ENCODE data around the gene IL1RAPL1. TPM values are rescaled to one million over a fixed set of nuclear protein-coding genes. Genes with fewer than 3 reads are reported as not detected.

The IL1RAPL1 gene
- total RNA-seq, 2 experiments from 2014 or later: not detected

DNA sequence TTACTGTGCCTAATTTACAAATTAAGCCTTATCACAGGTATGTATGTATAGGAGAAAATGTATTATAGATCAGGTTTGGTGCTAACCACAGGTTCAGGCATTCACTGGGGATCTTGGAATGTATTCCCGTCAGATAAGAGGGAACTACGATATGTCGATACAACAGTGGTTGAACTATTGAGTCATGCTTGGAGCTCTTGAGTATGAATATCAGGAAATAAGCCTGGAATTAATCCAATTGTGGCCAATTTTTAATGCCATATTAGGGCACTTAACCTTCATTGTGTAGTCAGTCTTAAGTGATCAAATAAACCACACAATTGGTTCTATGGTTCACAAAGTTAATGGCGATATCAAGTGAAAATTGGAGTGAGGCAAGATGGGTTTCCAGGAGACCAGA, 556.5 kb downstream of the IL1RAPL1 start:
- no peak for DNase-seq
- no peaks in the 10 kb centered on the region for H3K36me3 Mint-ChIP-seq (ENCODE audit: low read depth)
- no peak overlapping the region for H3K4me3 Mint-ChIP-seq
- H3K4me1 Mint-ChIP-seq: no peaks in the 10 kb centered on the region
- CTCF ChIA-PET: no interaction called here
- H3K27me3 Mint-ChIP-seq: no peaks in the 10 kb centered on the region
- POLR2A ChIA-PET: no interaction called here
- H3K27ac Mint-ChIP-seq: no peak overlapping the region
- H3K9me3 Mint-ChIP-seq: peaks cover 4% of the 10 kb centered on the region

DNA sequence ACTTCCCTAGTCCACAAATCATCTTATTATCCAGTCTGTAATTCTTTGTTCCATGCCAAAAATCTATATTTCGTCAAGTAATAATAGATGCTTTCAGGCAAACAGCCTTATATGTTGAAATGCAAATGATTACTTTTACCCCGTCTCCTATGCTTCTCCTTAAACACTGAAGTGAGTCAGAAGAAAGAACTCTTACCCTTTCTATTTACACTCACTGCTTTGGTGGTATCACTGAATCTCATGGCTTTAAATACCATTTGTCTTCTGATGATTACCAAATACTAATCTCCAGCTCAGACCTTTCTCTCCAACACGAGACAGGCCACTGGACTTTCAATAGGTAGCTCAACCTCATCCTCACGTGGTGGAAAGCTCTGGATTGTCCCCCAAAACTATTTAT, 558.1 kb downstream of the IL1RAPL1 start:
- POLR2A ChIA-PET: no interaction called here
- CTCF ChIA-PET: no interaction called here
- Mint-ChIP-seq H3K27ac (no peak overlapping the region), H3K27me3 (no peaks in the 10 kb centered on the region), H3K4me1 (no peaks in the 10 kb centered on the region), H3K36me3 (ENCODE audit: low read depth) (no peaks in the 10 kb centered on the region), H3K9me3 (peaks cover 4% of the 10 kb centered on the region), H3K4me3 (no peak overlapping the region)
- DNase-seq: no peak

- ChIA-PET POLR2A (no interaction called here), CTCF (no interaction called here)
- no peaks in the 10 kb centered on the region for H3K4me1 Mint-ChIP-seq
- H3K27ac Mint-ChIP-seq: no peak overlapping the region
- peaks cover 4% of the 10 kb centered on the region for H3K9me3 Mint-ChIP-seq
- H3K4me3 Mint-ChIP-seq: no peak overlapping the region
- DNase-seq: no peak
- H3K27me3 Mint-ChIP-seq: no peaks in the 10 kb centered on the region
- no peaks in the 10 kb centered on the region for H3K36me3 Mint-ChIP-seq (ENCODE audit: low read depth)
Observed at GRCh38 chrX:29148511-29148910, 561.3 kb downstream of the IL1RAPL1 start.

GRCh38 chrX:29155286-29155685, 568.0 kb downstream of the IL1RAPL1 start:
- H3K36me3 Mint-ChIP-seq (ENCODE audit: low read depth): no peaks in the 10 kb centered on the region
- no peaks in the 10 kb centered on the region for H3K27me3 Mint-ChIP-seq
- no peaks in the 10 kb centered on the region for H3K4me1 Mint-ChIP-seq
- CTCF ChIA-PET: no interaction called here
- POLR2A ChIA-PET: no interaction called here
- no peak overlapping the region for H3K4me3 Mint-ChIP-seq
- H3K9me3 Mint-ChIP-seq: no peaks in the 10 kb centered on the region
- no peak overlapping the region for H3K27ac Mint-ChIP-seq
- no peak for DNase-seq

- Mint-ChIP-seq H3K4me3 (no peak overlapping the region), H3K36me3 (ENCODE audit: low read depth) (no peaks in the 10 kb centered on the region), H3K4me1 (no peaks in the 10 kb centered on the region), H3K27me3 (no peaks in the 10 kb centered on the region), H3K27ac (no peak overlapping the region), H3K9me3 (no peaks in the 10 kb centered on the region)
- CTCF ChIA-PET: no interaction called here
- POLR2A ChIA-PET: no interaction called here
- no peak for DNase-seq
Observed at GRCh38 chrX:29172880-29173279, 585.6 kb downstream of the IL1RAPL1 start.

DNA sequence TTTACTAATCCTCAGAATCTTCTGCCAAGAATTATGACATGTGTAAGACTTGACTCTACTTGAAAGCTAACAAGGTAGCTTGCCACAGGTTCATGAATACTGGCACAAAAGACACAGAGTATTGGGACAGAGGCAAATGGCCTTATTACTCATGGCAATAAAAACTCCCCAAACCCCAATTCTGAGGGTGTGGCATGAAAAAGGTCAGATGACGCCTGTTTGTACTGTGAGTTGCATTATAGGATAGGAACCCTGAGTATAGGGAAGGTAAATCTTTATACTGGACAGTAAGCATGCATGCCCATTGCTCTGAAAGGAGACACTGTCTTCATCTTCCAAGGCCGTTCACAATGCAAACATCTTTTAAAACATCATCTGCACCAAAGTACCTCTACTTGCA, 600.0 kb downstream of the IL1RAPL1 start:
- H3K27me3 Mint-ChIP-seq: no peaks in the 10 kb centered on the region
- CTCF ChIA-PET: no interaction called here
- no peak overlapping the region for H3K4me3 Mint-ChIP-seq
- POLR2A ChIA-PET: no interaction called here
- H3K9me3 Mint-ChIP-seq: no peaks in the 10 kb centered on the region
- H3K27ac Mint-ChIP-seq: no peak overlapping the region
- no peaks in the 10 kb centered on the region for H3K4me1 Mint-ChIP-seq
- no peaks in the 10 kb centered on the region for H3K36me3 Mint-ChIP-seq (ENCODE audit: low read depth)
- no peak for DNase-seq

GRCh38 chrX:29196501-29196900, 609.3 kb downstream of the IL1RAPL1 start:
- ChIA-PET CTCF (no interaction called here), POLR2A (no interaction called here)
- Mint-ChIP-seq H3K4me1 (no peaks in the 10 kb centered on the region), H3K4me3 (no peak overlapping the region), H3K27me3 (no peaks in the 10 kb centered on the region), H3K9me3 (no peaks in the 10 kb centered on the region), H3K36me3 (ENCODE audit: low read depth) (no peaks in the 10 kb centered on the region), H3K27ac (no peak overlapping the region)
- no peak for DNase-seq

GRCh38 chrX:29215251-29215650, 628.0 kb downstream of the IL1RAPL1 start:
- Mint-ChIP-seq H3K27me3 (no peaks in the 10 kb centered on the region), H3K9me3 (peaks cover 2% of the 10 kb centered on the region), H3K27ac (no peak overlapping the region), H3K36me3 (ENCODE audit: low read depth) (no peaks in the 10 kb centered on the region), H3K4me3 (no peak overlapping the region), H3K4me1 (no peaks in the 10 kb centered on the region)
- ChIA-PET POLR2A (no interaction called here), CTCF (no interaction called here)
- DNase-seq: no peak

- ChIA-PET CTCF (no interaction called here), POLR2A (no interaction called here)
- H3K4me3 Mint-ChIP-seq: no peak overlapping the region
- DNase-seq: no peak
- H3K4me1 Mint-ChIP-seq: no peaks in the 10 kb centered on the region
- no peak overlapping the region for H3K27ac Mint-ChIP-seq
- H3K27me3 Mint-ChIP-seq: no peaks in the 10 kb centered on the region
- H3K36me3 Mint-ChIP-seq (ENCODE audit: low read depth): no peaks in the 10 kb centered on the region
- peaks cover 2% of the 10 kb centered on the region for H3K9me3 Mint-ChIP-seq
Observed at GRCh38 chrX:29225670-29226069, 638.4 kb downstream of the IL1RAPL1 start.

DNA sequence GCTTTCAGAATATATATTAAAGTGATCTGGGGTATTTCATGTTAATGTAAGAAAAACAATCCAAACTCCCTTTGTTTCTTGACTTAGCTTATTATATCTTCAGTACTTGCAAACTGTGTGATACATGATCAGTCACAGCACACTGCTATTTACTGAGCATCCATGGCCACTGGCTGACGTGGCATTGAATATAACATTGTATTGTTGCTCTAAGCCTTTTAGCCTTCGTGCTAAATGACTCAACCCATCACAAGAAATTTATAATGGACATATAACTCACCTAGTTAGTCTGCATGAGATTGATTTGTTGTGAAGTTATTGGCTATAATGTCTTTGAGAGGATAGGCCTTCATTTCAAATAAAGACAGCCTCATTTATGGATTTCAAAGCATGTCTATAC, 642.6 kb downstream of the IL1RAPL1 start:
- Mint-ChIP-seq H3K9me3 (peaks cover 2% of the 10 kb centered on the region), H3K4me3 (no peak overlapping the region)
- CTCF ChIA-PET: no interaction called here

GRCh38 chrX:29231800-29232199, 644.6 kb downstream of the IL1RAPL1 start:
- Mint-ChIP-seq H3K9me3 (no peaks in the 10 kb centered on the region), H3K4me1 (no peaks in the 10 kb centered on the region), H3K36me3 (ENCODE audit: low read depth) (no peaks in the 10 kb centered on the region), H3K27me3 (no peaks in the 10 kb centered on the region), H3K27ac (no peak overlapping the region), H3K4me3 (no peak overlapping the region)
- ChIA-PET POLR2A (no interaction called here), CTCF (no interaction called here)
- no peak for DNase-seq

More for the DNA sequence above, 642.6 kb downstream of the IL1RAPL1 start:
- POLR2A ChIA-PET: no interaction called here
- DNase-seq: no peak
- H3K36me3 Mint-ChIP-seq (ENCODE audit: low read depth): no peaks in the 10 kb centered on the region
- H3K27ac Mint-ChIP-seq: no peak overlapping the region
- no peaks in the 10 kb centered on the region for H3K4me1 Mint-ChIP-seq
- no peaks in the 10 kb centered on the region for H3K27me3 Mint-ChIP-seq

GRCh38 chrX:29233592-29234183, 646.4 kb downstream of the IL1RAPL1 start:
- CTCF ChIA-PET: no interaction called here
- no peaks in the 10 kb centered on the region for H3K4me1 Mint-ChIP-seq

GRCh38 chrX:29237972-29238371, 650.7 kb downstream of the IL1RAPL1 start:
- POLR2A ChIA-PET: no interaction called here
- H3K36me3 Mint-ChIP-seq (ENCODE audit: low read depth): no peaks in the 10 kb centered on the region
- no peaks in the 10 kb centered on the region for H3K4me1 Mint-ChIP-seq
- no peaks in the 10 kb centered on the region for H3K27me3 Mint-ChIP-seq
- no peak for DNase-seq
- H3K9me3 Mint-ChIP-seq: no peaks in the 10 kb centered on the region
- no peak overlapping the region for H3K4me3 Mint-ChIP-seq
- CTCF ChIA-PET: no interaction called here
- H3K27ac Mint-ChIP-seq: no peak overlapping the region

More at GRCh38 chrX:29233592-29234183, 646.4 kb downstream of the IL1RAPL1 start:
- DNase-seq: no peak
- H3K27me3 Mint-ChIP-seq: no peaks in the 10 kb centered on the region
- H3K36me3 Mint-ChIP-seq (ENCODE audit: low read depth): no peaks in the 10 kb centered on the region
- no peak overlapping the region for H3K27ac Mint-ChIP-seq
- no peak overlapping the region for H3K4me3 Mint-ChIP-seq
- POLR2A ChIA-PET: no interaction called here
- H3K9me3 Mint-ChIP-seq: no peaks in the 10 kb centered on the region

DNA sequence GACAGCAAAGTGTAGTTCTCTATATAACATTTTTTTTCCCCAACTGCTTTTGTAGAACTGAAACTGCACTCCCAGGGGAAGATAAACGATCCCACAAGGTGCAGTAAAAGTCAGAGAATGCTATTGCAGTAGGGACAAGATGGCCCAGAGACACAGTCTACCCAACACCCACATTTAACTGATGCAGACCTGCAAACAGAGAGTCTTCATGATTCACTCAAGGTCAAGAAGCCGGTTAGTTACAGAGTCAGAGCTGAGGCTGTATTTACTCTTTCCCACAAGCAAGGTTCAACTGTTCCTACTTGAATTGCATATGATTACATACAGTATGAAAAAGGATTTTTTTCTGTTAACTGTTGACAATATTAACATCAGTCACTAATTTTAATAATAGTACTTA, 654.6 kb downstream of the IL1RAPL1 start:
- H3K9me3 Mint-ChIP-seq: no peaks in the 10 kb centered on the region
- H3K36me3 Mint-ChIP-seq (ENCODE audit: low read depth): no peaks in the 10 kb centered on the region
- H3K4me3 Mint-ChIP-seq: no peak overlapping the region
- ChIA-PET CTCF (no interaction called here), POLR2A (no interaction called here)
- no peak for DNase-seq
- H3K4me1 Mint-ChIP-seq: no peaks in the 10 kb centered on the region
- no peak overlapping the region for H3K27ac Mint-ChIP-seq
- H3K27me3 Mint-ChIP-seq: no peaks in the 10 kb centered on the region

- H3K36me3 Mint-ChIP-seq (ENCODE audit: low read depth): no peaks in the 10 kb centered on the region
- no peaks in the 10 kb centered on the region for H3K4me1 Mint-ChIP-seq
- CTCF ChIA-PET: no interaction called here
- H3K27ac Mint-ChIP-seq: no peak overlapping the region
- H3K27me3 Mint-ChIP-seq: no peaks in the 10 kb centered on the region
- POLR2A ChIA-PET: no interaction called here
- DNase-seq: no peak
- no peaks in the 10 kb centered on the region for H3K9me3 Mint-ChIP-seq
- no peak overlapping the region for H3K4me3 Mint-ChIP-seq
Observed at GRCh38 chrX:29242856-29243255, 655.6 kb downstream of the IL1RAPL1 start.
